Loucy (cell line): ENCODE measurements around the gene HMOX2.

Experiments
- CTCF ChIP-seq: fragments of 200-600 bp; sonication (generic); conservative IDR thresholded peaks from 2 replicates; pipeline ENCODE4 v1.5.1; 2014; ENCODE audit warnings: mild to moderate bottlenecking, antibody characterized with exemption, low read length
- EZH2phosphoT487 ChIP-seq: fragments of 200-600 bp; IDR thresholded peaks from 2 replicates; pipeline ENCODE4 v1.6.1; 2018; ENCODE audit warnings: antibody characterized with exemption, mild to moderate bottlenecking, moderate library complexity, borderline replicate concordance

GRCh38 chr16:4538350-4539235, 62.4 kb downstream of the HMOX2 start, which contains the start of gene CDIP1:
- TF ChIP-seq CTCF (no peak), EZH2phosphoT487 (no peak)
